BLaER1 treated with 17β-estradiol and CSF1 and Interleukin-3, amounts not matched to agents 10 nM and 100 nM (cell line): ENCODE results near the gene C16orf90.

Experiments
- H3K27ac ChIP-seq, 11 experiments: shearing (Covaris generic); formaldehyde crosslinking; 2 replicates each; pipeline ENCODE4 v1.8.1; 2022
- H3K27me3 ChIP-seq, 11 experiments: shearing (Covaris generic); formaldehyde crosslinking; 2 replicates each; pipeline ENCODE4 v1.8.1; 2022
- H3K36me3 ChIP-seq, 11 experiments: shearing (Covaris generic); formaldehyde crosslinking; 2 replicates each; pipeline ENCODE4 v1.8.1; 2022
- H3K4me1 ChIP-seq, 10 experiments: shearing (Covaris generic); formaldehyde crosslinking; 2 replicates each; pipeline ENCODE4 v1.8.1; 2022
- H3K4me2 ChIP-seq, 11 experiments: shearing (Covaris generic); formaldehyde crosslinking; 2 replicates each; pipeline ENCODE4 v1.8.1; 2022
- H3K4me3 ChIP-seq, 10 experiments: shearing (Covaris generic); formaldehyde crosslinking; 2 replicates each; pipeline ENCODE4 v1.8.1; 2022
- H3K9ac ChIP-seq, 11 experiments: shearing (Covaris generic); formaldehyde crosslinking; 2 replicates each; pipeline ENCODE4 v1.8.1; 2022
- H3K9me3 ChIP-seq, 11 experiments: shearing (Covaris generic); formaldehyde crosslinking; replicated peaks in 1 of 11; 2 replicates each; pipeline ENCODE4 v1.8.1; 2022
- H4K20me1 ChIP-seq, 11 experiments: shearing (Covaris generic); formaldehyde crosslinking; 2 replicates each; pipeline ENCODE4 v1.8.1; 2022
- Cebpa-rat ChIP-seq, 11 experiments: shearing (Covaris generic); IDR thresholded peaks; 2 replicates each; pipeline ENCODE4 v1.8.1; 2022

The C16orf90 gene

DNA sequence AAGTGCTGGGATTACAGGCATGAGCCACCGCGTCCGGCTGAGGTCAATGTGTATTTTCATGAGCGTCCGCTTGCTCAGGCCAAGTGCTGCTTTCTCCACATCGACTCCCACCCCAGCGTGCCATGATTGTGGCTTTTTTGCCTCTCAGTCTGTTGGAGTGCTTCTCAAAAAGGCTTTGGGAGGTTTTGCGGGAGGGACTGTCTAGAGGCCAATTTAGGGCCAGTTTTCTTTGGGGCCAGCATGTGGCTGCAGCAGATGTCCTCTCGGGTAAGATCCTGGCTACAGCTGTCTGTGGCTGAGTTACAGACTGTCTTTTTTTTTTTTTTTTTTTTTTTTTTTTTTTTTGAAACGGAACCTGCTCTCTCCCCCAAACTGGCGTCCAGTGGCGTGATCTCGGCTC, 6.5 kb downstream of the C16orf90 start:
- TF ChIP-seq Cebpa-rat (IDR thresholded peaks at IDR 0.05) = no peak
- Histone ChIP-seq H3K4me2 (no peak overlapping the region), H4K20me1 (peaks cover 5 to 63% (median 38%) of the 10 kb centered on the region in 11 experiments; a peak in 16 of 22 replicates), H3K4me3 (no peak overlapping the region), H3K9ac (no peak overlapping the region), H3K27me3 (no peaks in the 10 kb centered on the region), H3K4me1 (peaks cover 0 to 21% (median 15%) of the 10 kb centered on the region in 10 experiments; a peak in 12 of 20 replicates), H3K36me3 (peaks cover 38 to 46% (median 44%) of the 10 kb centered on the region in 11 experiments), H3K27ac (no peak overlapping the region), H3K9me3 (no peaks in the 10 kb centered on the region)

DNA sequence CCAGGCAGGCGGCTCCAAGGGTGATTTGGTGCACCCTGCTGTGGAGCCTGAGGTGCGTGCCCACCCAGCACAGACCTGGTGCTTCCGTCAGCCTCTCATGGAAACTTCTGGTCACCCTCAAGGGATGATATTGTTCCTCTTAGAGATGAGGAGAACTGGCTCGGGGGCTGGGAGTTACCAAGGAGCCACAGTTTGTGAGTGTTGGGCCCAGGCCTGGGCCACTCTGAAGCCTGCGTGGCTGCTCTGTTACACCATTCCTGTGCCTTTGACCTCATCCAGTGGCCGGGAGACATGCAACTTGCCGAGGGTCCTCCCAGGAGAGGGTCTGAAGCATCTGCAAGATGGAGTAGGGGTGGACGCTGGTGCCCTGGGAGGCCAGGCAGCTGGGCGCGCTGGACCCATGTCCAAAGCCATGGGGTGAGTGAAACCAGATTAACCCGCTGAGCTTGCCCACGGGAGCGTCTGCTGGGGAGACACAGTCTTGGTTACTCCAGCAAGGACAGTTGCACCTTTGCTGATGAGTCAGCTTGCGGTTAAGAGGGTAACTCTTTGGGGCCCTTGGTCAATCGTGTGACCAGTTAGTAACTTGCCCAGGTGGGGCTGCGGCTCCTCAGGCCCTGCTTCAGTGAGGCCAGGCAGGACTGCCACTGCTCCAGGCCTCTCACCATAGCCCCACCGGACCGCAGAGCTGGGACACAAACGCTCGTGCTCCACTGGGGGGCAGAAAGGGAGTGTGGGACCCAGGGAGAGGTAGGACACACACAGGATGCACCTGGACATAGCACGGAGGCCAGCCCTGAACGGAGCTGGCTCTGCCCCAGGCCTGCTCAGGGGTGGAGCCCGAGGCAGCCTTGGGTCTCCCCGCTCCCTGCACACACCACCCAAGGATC, 7.5 kb downstream of the C16orf90 start:
- Histone ChIP-seq H3K27me3 (no peaks in the 10 kb centered on the region), H3K4me1 (peaks cover 0 to 21% (median 15%) of the 10 kb centered on the region in 10 experiments; a peak in 12 of 20 replicates), H3K4me2 (peak overlapping the region in 4 of 11 experiments; percentile 10 to 31 (median 21); a peak in 2 of 22 replicates), H3K9me3 (no peaks in the 10 kb centered on the region), H3K27ac (peak overlapping the region in 2 of 11 experiments; percentile 12 to 14; a peak in 1 of 22 replicates), H3K4me3 (no peak overlapping the region), H4K20me1 (peaks cover 8 to 73% (median 47%) of the 10 kb centered on the region in 11 experiments; a peak in 16 of 22 replicates), H3K9ac (peak overlapping the region in 3 of 11 experiments; percentile 22 to 24 (median 24); a peak in 3 of 22 replicates), H3K36me3 (peaks cover 48 to 56% (median 54%) of the 10 kb centered on the region in 11 experiments)
- TF ChIP-seq Cebpa-rat (IDR thresholded peaks at IDR 0.05) = no peak

DNA sequence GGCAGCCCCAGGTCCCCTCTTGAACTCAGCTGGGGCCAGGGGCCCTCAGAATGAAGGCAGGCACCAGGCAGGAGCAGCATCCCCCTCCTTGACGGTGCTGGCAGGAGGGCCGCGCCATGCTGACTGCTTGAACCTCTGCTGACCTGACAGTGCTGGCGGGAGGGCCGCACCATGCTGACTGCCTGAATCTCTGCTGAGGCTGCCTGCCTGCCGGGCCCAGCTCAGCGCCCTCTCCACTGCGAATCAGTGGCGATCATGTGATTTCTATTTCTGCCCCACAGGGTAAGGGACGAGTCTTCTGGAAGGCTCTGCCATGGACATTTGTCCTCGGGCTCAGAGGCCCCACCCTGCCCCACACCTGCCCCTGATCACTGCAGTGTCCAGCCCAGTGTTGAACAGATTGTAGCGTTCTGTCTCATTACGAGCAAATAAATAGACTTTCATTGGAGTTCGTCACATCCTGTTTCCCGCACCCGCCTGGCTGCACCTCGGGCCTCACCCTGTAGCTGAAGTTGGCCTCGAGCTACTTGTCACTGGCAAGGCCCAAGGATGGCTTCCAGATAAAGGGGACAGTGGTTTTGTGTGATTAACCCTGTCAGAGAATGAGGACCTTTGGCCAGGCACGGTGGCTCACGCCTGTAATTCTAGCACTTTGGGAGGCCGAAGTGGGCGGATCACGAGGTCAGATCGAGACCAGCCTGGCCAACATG, 8.6 kb downstream of the C16orf90 start:
- H3K27ac ChIP-seq = no peak overlapping the region
- no peaks in the 10 kb centered on the region for H3K27me3 ChIP-seq
- H3K36me3 ChIP-seq = peaks cover 57 to 67% (median 64%) of the 10 kb centered on the region in 11 experiments
- TF ChIP-seq Cebpa-rat (IDR thresholded peaks at IDR 0.05) = no peak
- H3K9ac ChIP-seq = no peak overlapping the region
- H3K4me3 ChIP-seq = no peak overlapping the region
- H3K4me1 ChIP-seq = peaks cover 0 to 21% (median 15%) of the 10 kb centered on the region in 10 experiments; a peak in 12 of 20 replicates
- no peak overlapping the region for H3K4me2 ChIP-seq
- H4K20me1 ChIP-seq = peaks cover 16 to 83% (median 55%) of the 10 kb centered on the region in 11 experiments; a peak in 18 of 22 replicates
- no peaks in the 10 kb centered on the region for H3K9me3 ChIP-seq

DNA sequence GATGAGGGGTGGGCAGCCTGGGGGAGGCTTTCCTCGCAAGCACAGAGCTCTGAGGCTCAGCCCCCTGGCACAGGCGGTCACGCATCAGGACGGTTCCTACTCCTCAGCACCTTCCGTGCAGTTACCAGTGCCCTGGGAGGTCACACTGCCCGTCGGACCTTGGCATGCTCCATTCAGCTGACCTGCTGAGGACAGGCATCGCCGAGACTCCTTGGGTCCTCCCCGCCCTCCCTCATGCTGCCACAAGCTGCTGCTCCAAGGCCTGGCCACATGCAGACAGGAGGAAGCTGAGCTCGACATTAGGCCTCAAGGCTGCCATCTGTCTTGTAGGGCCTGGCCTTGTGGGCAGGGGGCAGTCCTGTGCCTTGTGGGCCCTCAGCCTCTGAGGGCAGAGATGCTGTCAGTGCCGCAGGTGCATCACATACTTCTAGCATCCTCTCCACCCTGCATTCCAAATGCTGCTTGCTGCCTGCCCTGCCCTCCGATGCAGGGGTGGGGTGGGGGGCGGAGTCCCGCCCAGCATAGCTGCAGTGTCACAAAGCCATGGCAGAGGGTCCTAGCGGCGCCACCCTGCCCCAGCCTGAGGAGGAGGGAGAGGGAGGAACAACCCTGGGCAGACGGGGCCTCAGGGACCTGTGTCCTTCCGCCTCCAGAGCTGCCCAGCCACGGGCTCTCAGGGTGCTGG, 9.3 kb downstream of the C16orf90 start:
- Histone ChIP-seq H3K36me3 (peaks cover 64 to 74% (median 71%) of the 10 kb centered on the region in 11 experiments), H3K4me1 (peaks cover 0 to 16% (median 9%) of the 10 kb centered on the region in 10 experiments; a peak in 12 of 20 replicates), H3K4me3 (no peak overlapping the region), H3K4me2 (no peak overlapping the region), H3K27me3 (no peaks in the 10 kb centered on the region), H3K9me3 (no peaks in the 10 kb centered on the region), H3K27ac (no peak overlapping the region), H3K9ac (no peak overlapping the region), H4K20me1 (peaks cover 23 to 86% (median 62%) of the 10 kb centered on the region in 11 experiments; a peak in 20 of 22 replicates)
- TF ChIP-seq Cebpa-rat (IDR thresholded peaks at IDR 0.05) = no peak

DNA sequence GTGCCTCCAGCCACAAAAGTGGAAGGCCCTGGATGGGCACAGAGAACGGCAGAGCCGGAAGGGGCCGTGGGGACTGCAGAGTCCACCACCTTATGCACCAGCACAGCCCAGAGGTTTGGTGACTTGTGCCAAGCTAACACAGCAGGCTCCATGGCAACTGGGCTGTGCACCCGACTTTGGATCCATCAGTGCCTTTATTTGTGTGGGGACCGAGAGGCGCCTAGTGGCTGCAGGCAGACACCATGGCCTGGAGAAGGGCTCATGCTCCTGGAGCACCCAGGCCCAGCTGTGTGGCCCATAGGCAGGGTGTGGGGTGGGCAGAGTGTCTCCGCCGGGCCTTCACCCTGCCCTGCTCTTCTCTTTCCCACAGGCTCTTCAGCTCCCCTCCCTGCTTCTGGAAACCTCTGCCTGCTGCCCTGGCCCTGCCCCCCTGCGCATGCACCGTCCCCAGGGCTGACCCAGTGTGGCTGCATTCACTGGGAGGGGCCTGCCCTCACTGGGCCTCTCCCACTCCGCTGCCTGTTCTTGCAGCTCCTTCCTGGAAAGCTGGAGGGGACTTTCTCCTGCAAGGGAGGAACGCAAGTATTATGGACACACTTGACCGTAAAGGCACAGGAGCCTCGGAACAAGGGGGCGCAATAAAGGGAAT, 10.1 kb downstream of the C16orf90 start:
- Histone ChIP-seq H3K9ac (no peak overlapping the region), H4K20me1 (peaks cover 30 to 86% (median 69%) of the 10 kb centered on the region in 11 experiments; a peak in 20 of 22 replicates), H3K4me1 (peaks cover 0 to 10% (median 6%) of the 10 kb centered on the region in 10 experiments; a peak in 11 of 20 replicates), H3K9me3 (no peaks in the 10 kb centered on the region), H3K4me3 (no peak overlapping the region), H3K4me2 (no peak overlapping the region), H3K36me3 (peaks cover 72 to 82% (median 77%) of the 10 kb centered on the region in 11 experiments), H3K27ac (no peak overlapping the region), H3K27me3 (no peaks in the 10 kb centered on the region)
- TF ChIP-seq Cebpa-rat (IDR thresholded peaks at IDR 0.05) = no peak

DNA sequence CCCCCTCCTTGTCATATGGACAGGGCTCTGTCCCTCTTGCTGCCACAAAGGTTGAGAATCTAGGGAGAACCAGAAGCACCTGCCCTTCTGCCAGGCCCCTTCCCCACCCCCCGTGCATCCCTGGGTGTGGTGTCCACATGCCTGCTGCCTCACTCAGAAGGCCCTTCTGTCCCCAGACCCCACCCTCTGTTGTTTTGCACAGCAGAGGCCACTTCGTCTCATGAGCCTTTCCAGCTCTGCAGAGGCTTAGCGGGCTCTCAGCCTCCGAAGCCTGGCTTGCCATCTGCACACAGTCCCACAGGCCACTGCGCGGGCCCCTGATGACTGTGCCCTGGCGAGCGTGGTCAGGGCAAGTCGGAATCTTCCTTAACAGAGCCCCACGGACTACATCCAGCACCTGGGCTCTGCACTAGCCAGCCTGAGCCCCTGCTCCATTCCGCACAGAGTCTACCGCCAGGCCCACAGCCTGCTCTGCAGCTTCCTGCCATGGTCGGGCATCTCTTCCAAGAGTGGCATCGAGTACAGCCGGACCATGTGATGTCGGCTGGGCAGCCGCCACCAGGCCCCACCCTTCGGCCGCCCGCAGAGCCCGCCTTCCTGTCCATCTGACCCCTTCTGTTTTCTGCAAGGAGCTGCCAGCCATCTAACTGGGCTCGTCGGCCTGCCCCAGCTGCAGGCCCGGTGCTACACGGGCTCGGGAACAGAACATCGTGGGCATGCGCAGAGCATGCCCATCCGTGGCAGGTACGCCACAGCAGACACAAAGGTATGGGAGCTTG, 10.8 kb downstream of the C16orf90 start:
- no peak overlapping the region for H3K9ac ChIP-seq
- no peak overlapping the region for H3K27ac ChIP-seq
- peaks cover 79 to 89% (median 85%) of the 10 kb centered on the region in 11 experiments for H3K36me3 ChIP-seq
- H4K20me1 ChIP-seq = peaks cover 34 to 93% (median 76%) of the 10 kb centered on the region in 11 experiments; a peak in 20 of 22 replicates
- no peak overlapping the region for H3K4me2 ChIP-seq
- peaks cover 0 to 10% (median 6%) of the 10 kb centered on the region in 10 experiments; a peak in 11 of 20 replicates for H3K4me1 ChIP-seq
- no peak overlapping the region for H3K4me3 ChIP-seq
- H3K9me3 ChIP-seq = no peaks in the 10 kb centered on the region
- no peak for TF ChIP-seq Cebpa-rat (IDR thresholded peaks at IDR 0.05)
- H3K27me3 ChIP-seq = no peaks in the 10 kb centered on the region

DNA sequence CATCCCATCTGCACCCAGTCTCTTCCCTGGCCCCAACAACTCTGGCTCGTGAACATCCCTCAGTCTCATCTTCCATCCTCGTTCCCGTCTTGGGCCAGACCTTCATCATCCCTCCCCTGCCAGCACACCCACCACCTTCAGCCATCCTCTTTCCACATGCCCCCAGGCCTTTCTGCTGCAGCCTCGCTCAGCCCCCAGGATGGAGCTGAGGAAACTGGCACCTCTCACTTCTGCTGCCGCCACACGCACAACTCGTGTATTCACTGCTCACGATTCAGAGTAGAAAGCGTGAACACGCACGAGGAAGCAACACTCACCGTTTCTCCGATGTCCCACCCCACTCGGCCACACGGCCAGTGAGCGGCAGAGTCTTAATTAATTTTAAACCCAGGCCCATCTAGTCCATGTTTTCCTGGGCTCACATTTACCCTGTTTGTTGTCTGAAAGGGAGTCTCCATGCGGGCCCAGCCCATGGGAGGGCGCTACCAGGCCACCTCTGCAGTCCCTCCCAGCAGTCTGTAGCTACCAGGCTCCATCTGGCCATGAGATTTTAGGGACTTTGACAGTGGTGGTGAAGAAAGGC, 12.5 kb downstream of the C16orf90 start:
- Histone ChIP-seq H3K4me2 (no peak overlapping the region), H3K9ac (no peak overlapping the region), H3K27me3 (no peaks in the 10 kb centered on the region), H3K9me3 (no peaks in the 10 kb centered on the region), H3K36me3 (peaks cover 92 to 100% (median 98%) of the 10 kb centered on the region in 11 experiments), H4K20me1 (peaks cover 47 to 98% (median 89%) of the 10 kb centered on the region in 11 experiments; a peak in 21 of 22 replicates), H3K4me3 (no peak overlapping the region), H3K27ac (no peak overlapping the region), H3K4me1 (peaks cover 0 to 4% (median 3%) of the 10 kb centered on the region in 10 experiments; a peak in 10 of 20 replicates)
- TF ChIP-seq Cebpa-rat (IDR thresholded peaks at IDR 0.05) = no peak
